Spleen (tissue), 7 donors: ENCODE results near the gene STK33.

ENCODE experiments used
- CTCF ChIP-seq, 11 experiments: fragments of 200-600 bp in 7 of 11; fragments of 450-650 bp in 4 of 11; sonication (generic) in 4 of 11; IDR thresholded peaks in 8 of 11; conservative IDR thresholded peaks in 3 of 11; 1 replicate in 7 of 11; 2 replicates in 4 of 11; pipeline versions ENCODE4 v1.4.0 to v1.8.0; 2016 to 2021; ENCODE audit warnings: antibody characterized with exemption in 11 of 11, inconsistent platforms in 4 of 11, mild to moderate bottlenecking in 1 of 11
- POLR2A ChIP-seq, 3 donors: fragments of 450-650 bp; IDR thresholded peaks; one replicate each; pipeline ENCODE4 v1.5.1; 2017; ENCODE audit warnings: antibody characterized with exemption in 3 of 3, mild to moderate bottlenecking in 1 of 3
- POLR2AphosphoS5 ChIP-seq, 3 donors: sonication (generic); formaldehyde crosslinking; IDR thresholded peaks; one replicate each; pipeline ENCODE4 v1.5.1; 2017; ENCODE audit warnings: antibody characterized with exemption in 3 of 3
- donor health status: DM: no; HTN: no; CAD: no; lungs with moderate emphysema.
- donor health status: DM: no; HTN: no; CAD: no.
- donor health status: DM: no; HTN: no; CAD: no.

- TF ChIP-seq CTCF (IDR thresholded peaks at IDR 0.05 in 8 of 11, conservative IDR thresholded peaks at IDR 0.05 in 3 of 11) (no peak), POLR2A (IDR thresholded peaks at IDR 0.05) (no peak), POLR2AphosphoS5 (IDR thresholded peaks at IDR 0.05) (no peak)
Measured at GRCh38 chr11:8392166-8392565, 201.9 kb downstream of the STK33 start.
